ENCODE measurements around the gene KLF3. TPM values are rescaled to one million over a fixed set of nuclear protein-coding genes. Genes with fewer than 3 reads are reported as not detected.

Gene KLF3
- total RNA-seq, 1 experiment from 2014 or later: 37.5 TPM

DNA sequence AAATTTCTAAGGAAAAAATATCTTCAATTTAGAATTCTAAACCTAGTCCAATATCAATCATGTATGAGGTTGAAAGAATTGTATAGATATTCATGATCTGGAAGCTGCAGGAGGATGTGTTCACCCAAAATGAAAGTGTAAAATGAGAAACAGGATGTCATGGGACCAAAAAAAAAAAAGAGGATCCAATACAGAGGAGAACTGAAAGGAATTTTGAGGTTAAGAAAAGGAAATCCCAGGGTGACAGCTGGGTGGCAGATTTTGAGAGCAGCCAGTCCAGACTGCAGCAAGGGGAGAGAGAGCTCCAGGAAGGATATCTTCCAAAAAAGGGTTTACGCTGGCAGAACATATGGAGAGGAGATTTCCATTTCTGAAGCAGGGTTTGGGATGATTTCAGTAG, 79.9 kb downstream of the KLF3 start:
- no peaks in the 10 kb centered on the region for H3K36me3 ChIP-seq (ENCODE audit: low read depth)
- no peak overlapping the region for H3K4me2 ChIP-seq
- no peaks in the 10 kb centered on the region for H3K79me2 ChIP-seq (ENCODE audit: low read depth)
- DNase-seq: no peak
- H3F3A ChIP-seq (ENCODE audit: insufficient read depth, low read depth): no peaks in the 10 kb centered on the region
- BruUV-seq (replicated peaks): no TSS peak
- intact Hi-C loops (cut with micrococcal nuclease; ENCODE audit: unreplicated experiment): no loop called here
- H2AFZ ChIP-seq: no peak overlapping the region
- H3K9me2 ChIP-seq (ENCODE audit: insufficient read depth): no peaks in the 10 kb centered on the region
- no peaks in the 10 kb centered on the region for H3K4me1 ChIP-seq (replicated peaks; ENCODE audit: insufficient read depth)
- no peaks in the 10 kb centered on the region for H3K9me3 ChIP-seq (ENCODE audit: insufficient read depth, low read depth)
- no peak overlapping the region for H3K4me3 ChIP-seq
- ChIA-PET POLR2A (ENCODE audit: unreplicated experiment) (interaction anchor here (0.7 kb wide), 1 partner anchor 229 kb away, joined by 7 read pairs; no protein-coding TSS in a partner anchor), CTCF (interaction anchor here (0.7 kb wide), 1 partner anchor 665 kb away, joined by 4 read pairs; no protein-coding TSS in a partner anchor)
- H3K27ac ChIP-seq: no peak overlapping the region
- TF ChIP-seq, protein P1, sequence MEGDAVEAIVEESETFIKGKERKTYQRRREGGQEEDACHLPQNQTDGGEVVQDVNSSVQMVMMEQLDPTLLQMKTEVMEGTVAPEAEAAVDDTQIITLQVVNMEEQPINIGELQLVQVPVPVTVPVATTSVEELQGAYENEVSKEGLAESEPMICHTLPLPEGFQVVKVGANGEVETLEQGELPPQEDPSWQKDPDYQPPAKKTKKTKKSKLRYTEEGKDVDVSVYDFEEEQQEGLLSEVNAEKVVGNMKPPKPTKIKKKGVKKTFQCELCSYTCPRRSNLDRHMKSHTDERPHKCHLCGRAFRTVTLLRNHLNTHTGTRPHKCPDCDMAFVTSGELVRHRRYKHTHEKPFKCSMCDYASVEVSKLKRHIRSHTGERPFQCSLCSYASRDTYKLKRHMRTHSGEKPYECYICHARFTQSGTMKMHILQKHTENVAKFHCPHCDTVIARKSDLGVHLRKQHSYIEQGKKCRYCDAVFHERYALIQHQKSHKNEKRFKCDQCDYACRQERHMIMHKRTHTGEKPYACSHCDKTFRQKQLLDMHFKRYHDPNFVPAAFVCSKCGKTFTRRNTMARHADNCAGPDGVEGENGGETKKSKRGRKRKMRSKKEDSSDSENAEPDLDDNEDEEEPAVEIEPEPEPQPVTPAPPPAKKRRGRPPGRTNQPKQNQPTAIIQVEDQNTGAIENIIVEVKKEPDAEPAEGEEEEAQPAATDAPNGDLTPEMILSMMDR (conservative IDR thresholded peaks at IDR 0.05): no peak
- TF ChIP-seq EZH2 (IDR thresholded peaks at IDR 0.05; ENCODE audit: low read depth): no peak
- no peaks in the 10 kb centered on the region for H3K27me3 ChIP-seq (ENCODE audit: insufficient read depth, low read depth)
- no peaks in the 10 kb centered on the region for H4K20me1 ChIP-seq (ENCODE audit: insufficient read depth)

- TF ChIP-seq, protein P1 (conservative IDR thresholded peaks at IDR 0.05): no peak
- no peak for TF ChIP-seq EZH2 (IDR thresholded peaks at IDR 0.05; ENCODE audit: low read depth)
- Histone ChIP-seq H3K79me2 (ENCODE audit: low read depth) (no peaks in the 10 kb centered on the region), H3K4me3 (no peak overlapping the region), H3K9me3 (ENCODE audit: insufficient read depth, low read depth) (0 out of 2 replicates have a peak, but pooled peaks cover 4% of the 10 kb centered on the region), H3K9me2 (ENCODE audit: insufficient read depth) (no peaks in the 10 kb centered on the region), H3K4me2 (no peak overlapping the region), H4K20me1 (ENCODE audit: insufficient read depth) (no peaks in the 10 kb centered on the region), H3K36me3 (ENCODE audit: low read depth) (no peaks in the 10 kb centered on the region), H3F3A (ENCODE audit: insufficient read depth, low read depth) (no peaks in the 10 kb centered on the region), H3K27ac (no peak overlapping the region), H3K27me3 (ENCODE audit: insufficient read depth, low read depth) (no peaks in the 10 kb centered on the region), H3K4me1 (replicated peaks; ENCODE audit: insufficient read depth) (peaks cover 4% of the 10 kb centered on the region), H2AFZ (no peak overlapping the region)
- ChIA-PET POLR2A (ENCODE audit: unreplicated experiment) (no interaction called here), CTCF (no interaction called here)
- no peak for DNase-seq
- no TSS peak for BruUV-seq (replicated peaks)
- intact Hi-C loops (cut with micrococcal nuclease; ENCODE audit: unreplicated experiment): no loop called here
Measured at GRCh38 chr4:38745881-38746280, 81.9 kb downstream of the KLF3 start.

- H3K27ac ChIP-seq: no peak overlapping the region
- no peak overlapping the region for H2AFZ ChIP-seq
- peaks cover 9% of the 10 kb centered on the region; the same call in 1 of the 2 replicates for H3F3A ChIP-seq (ENCODE audit: insufficient read depth, low read depth)
- no peaks in the 10 kb centered on the region for H4K20me1 ChIP-seq (ENCODE audit: insufficient read depth)
- no peak for DNase-seq
- H3K27me3 ChIP-seq (ENCODE audit: insufficient read depth, low read depth): no peaks in the 10 kb centered on the region
- no peaks in the 10 kb centered on the region for H3K79me2 ChIP-seq (ENCODE audit: low read depth)
- no TSS peak for BruUV-seq (replicated peaks)
- H3K9me3 ChIP-seq (ENCODE audit: insufficient read depth, low read depth): 0 out of 2 replicates have a peak, but pooled peaks cover 4% of the 10 kb centered on the region
- H3K36me3 ChIP-seq (ENCODE audit: low read depth): no peaks in the 10 kb centered on the region
- H3K4me2 ChIP-seq: no peak overlapping the region
- H3K4me1 ChIP-seq (replicated peaks; ENCODE audit: insufficient read depth): peaks cover 22% of the 10 kb centered on the region
- TF ChIP-seq, protein P1 (conservative IDR thresholded peaks at IDR 0.05): no peak
- no peak for TF ChIP-seq EZH2 (IDR thresholded peaks at IDR 0.05; ENCODE audit: low read depth)
- no peaks in the 10 kb centered on the region for H3K9me2 ChIP-seq (ENCODE audit: insufficient read depth)
- intact Hi-C loops (cut with micrococcal nuclease; ENCODE audit: unreplicated experiment): no loop called here
- CTCF ChIA-PET: no interaction called here
- H3K4me3 ChIP-seq: no peak overlapping the region
- POLR2A ChIA-PET (ENCODE audit: unreplicated experiment): no interaction called here
Measured at GRCh38 chr4:38747629-38748028, 83.6 kb downstream of the KLF3 start.

Data from PC-9 (cell line).